HG02571 (cell line): Measurements from ENCODE around the gene MAD1L1.
"Not testable (repeated sequence)": the region's sequence is repeated elsewhere in the genome, so short reads cannot be mapped to it uniquely, and the experiment has no call there.

Experiments used
- ATAC-seq: cut with Tn5 transposase; IDR thresholded peaks from one replicate; pipeline ENCODE4 v1.9.1; 2021; ENCODE audit warnings: mild to moderate bottlenecking, moderate library complexity; ENCODE audit not compliant: unreplicated experiment

The MAD1L1 gene

DNA sequence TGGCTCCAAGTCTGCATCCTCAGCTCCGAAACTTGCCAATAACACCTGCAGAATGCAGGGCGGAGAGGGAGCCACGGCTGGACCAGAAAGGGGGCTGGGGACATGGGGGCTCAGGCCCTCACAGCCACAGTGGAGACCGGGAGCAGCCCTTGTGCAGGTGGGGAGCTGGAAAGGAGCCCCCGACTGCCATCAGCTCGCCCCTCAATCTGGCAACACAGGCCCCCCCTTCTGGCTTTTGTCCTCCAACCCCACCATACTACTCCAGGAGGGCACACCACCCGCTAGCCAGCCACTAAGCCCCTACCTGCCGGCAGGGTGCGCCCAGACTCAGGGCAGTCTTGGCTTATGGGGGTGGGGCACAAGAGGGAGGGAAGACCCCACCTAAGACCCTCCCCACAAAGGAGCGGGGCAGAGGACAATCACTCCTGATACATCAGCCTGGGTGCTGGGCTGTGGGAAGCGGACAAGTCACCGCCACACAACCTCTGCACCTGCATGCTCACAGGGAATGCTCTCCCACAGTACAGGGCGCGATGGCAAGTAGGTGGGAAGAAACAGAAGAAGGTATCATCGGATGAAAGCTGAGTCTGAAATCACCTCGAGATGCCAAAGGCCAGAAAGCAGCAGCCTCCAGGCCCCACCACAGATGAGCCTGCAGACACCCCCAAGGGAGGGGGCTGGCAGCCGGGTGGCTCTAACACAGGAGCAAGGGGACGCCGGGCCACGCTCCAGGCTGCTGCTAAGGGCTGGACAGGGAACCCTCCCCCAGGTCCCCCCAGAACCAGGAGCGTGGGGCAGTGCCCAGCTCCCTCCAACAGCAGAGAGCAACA, 297.4 kb downstream of the MAD1L1 start:
- no peak for ATAC-seq

DNA sequence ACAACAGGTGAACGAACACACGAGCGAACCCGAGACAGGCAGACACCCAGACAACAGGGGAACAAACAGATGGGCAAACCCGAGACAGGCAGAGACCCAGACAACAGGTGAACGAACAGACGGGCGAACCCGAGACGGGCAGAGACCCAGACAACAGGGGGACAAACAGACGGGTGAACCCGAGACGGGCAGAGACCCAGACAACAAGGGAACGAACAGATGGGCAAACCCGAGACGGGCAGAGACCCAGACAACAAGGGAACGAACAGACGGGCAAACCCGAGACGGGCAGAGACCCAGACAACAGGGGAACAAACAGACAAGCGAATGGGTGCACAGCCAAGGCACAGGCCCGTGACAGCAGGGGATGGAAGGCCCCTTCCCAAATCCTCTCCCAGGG, 298.0 kb downstream of the MAD1L1 start:
- ATAC-seq = no peak

DNA sequence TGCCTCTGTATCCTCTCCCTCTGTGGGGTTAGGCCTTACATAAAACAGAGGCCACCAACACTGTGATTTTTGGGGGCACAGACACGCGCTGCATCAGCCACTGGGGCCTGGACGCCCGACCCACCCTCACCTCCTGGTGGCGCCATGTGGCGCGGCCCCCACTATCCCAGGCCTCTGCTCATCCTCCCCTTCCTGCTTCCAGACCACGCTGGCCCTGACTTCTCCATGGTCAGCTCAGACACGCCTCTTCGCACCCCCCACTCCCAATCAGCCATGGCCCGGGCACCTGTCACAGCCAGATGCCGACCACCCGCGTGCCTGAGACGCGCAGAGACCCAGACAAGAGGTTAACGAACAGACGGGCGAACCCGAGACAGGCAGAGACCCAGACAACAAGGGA, 298.7 kb downstream of the MAD1L1 start:
- ATAC-seq = no peak

GRCh38 chr7:1933066-1933750, 299.5 kb downstream of the MAD1L1 start:
- no peak for ATAC-seq

DNA sequence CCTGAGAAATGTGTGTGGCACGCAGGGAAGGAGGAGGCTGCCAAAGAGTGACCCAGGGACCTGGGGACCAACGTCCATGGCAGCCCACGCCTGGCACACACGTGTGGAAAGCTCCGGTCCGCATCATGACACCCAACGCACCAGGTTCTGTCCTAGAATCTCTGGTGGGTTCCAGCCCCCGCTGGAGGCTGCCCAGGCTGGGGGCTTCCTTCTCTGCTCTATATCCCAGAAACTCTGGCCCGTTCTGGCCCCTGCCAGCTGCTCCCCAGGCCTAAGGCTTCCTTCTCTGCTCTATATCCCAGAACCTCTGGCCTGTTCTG, 300.8 kb downstream of the MAD1L1 start:
- ATAC-seq = no peak

- no peak for ATAC-seq
Observed at GRCh38 chr7:1931256-1931950, 301.3 kb downstream of the MAD1L1 start.

GRCh38 chr7:1930381-1931065, 302.2 kb downstream of the MAD1L1 start:
- ATAC-seq = no peak

DNA sequence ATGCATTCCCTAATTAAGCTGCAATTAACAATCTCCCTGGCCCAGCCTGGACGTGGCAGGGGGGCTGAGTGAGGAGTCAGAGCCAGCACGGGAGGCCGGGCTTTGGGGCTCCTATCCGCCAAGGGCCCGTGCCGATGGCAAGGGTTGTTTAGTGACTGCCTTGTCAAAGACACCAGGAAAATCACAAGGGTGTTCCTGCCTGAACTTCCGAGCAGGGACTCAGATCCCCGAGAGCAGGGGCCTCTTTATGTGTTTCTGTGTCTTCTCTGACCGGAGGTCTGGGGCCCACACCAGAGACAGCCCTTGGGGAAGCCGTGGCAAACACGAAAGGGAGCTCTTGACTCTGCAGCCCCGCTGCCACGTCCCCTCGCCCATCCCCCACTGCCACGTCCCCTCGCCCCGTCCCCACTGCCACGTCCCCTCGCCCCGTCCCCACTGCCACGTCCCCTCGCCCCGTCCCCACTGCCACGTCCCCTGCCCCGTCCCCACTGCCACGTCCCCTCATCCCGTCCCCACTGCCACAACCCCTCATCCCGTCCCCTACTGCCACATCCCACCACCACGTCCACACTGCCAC, 303.3 kb downstream of the MAD1L1 start:
- ATAC-seq = not testable (repeated sequence)

GRCh38 chr7:1928645-1929348, 303.9 kb downstream of the MAD1L1 start:
- no peak for ATAC-seq

DNA sequence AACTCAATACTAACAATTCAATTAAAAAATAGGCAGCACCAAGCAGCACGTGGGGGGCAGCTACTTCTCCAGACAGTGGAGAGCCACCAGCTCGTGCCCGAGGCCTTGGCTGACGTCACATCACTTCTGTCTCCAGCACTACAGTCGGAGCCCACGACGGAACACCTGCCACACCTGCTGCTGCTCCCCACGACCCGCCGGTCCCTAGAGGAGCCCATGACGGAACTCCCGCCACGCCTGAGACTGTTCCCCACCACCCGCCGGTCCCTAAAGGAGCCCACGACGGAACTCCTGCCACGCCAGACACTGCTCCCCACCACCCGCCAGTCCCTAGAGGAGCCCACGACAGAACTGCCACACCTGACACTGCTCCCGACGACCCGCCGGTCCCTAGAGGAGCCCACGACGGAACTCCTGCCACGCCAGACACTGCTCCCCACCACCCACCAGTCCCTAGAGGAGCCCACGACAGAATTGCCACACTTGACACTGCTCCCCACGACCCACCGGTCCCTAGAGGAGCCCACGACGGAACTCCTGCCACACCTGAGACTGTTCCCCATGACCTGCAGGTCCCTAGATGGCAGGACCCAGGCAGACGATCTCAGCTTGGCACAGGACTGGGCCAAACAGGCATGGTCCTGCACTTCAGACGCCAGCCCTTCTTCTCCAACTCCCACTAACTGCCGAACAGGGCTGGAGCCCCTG, 304.7 kb downstream of the MAD1L1 start:
- no peak for ATAC-seq

DNA sequence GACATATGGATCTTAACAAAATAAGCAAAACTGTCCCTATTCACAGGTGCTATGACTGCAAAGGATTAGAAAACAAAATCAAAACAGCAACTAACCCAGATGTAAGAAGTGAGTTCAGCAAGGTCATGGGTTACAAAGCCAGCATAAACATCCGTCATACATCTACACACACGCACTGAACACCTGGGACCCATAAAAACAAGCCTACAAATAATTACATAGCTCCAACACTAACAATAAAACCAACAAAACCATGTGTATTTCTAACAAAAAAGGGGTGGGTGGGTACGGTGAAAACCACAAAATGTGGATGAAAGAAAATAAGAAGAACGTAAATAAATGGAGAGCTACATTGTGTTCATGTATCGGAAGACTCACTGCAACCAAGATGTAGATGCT, 305.8 kb downstream of the MAD1L1 start:
- no peak for ATAC-seq

DNA sequence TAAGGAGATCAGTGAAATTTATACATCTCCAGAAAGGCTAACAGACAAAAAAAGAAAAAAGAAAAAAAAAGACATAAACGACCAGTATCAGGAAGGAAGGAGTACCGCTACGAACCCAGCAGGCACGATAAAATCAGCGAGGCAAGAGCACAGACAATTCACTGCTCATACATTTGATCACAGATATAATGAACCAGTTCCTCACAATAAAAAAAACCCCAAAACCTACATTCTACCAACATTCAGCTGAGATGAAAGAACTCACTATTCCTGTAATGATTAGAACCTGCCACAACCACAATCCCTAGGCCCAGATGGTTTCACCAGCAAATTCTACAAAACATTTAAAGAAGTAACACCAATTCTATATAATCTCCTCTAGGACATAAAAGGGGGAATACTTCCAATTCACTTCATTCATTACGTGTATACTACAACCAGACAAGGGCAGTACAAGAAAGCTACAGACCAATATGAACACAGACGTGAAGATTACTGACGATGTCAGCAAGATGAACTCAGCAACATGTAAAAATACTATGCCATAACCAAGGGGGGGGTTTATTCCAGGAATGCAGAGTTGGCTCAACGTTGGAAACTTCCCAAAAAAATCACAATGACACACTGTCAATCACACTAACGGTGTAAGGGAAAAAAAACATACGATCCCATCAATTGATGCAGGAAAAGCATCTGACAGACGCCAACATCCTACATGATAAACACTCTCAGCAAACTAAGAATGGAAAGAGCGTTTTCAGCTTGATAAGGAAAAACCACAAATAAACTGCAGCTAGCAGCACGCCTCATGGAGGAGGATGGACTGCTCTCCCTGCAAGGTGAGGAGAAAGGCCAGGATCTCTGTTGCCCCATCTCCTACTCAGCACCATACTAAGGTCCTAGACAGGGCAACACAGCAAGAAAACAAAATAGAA, 306.5 kb downstream of the MAD1L1 start:
- ATAC-seq = no peak

DNA sequence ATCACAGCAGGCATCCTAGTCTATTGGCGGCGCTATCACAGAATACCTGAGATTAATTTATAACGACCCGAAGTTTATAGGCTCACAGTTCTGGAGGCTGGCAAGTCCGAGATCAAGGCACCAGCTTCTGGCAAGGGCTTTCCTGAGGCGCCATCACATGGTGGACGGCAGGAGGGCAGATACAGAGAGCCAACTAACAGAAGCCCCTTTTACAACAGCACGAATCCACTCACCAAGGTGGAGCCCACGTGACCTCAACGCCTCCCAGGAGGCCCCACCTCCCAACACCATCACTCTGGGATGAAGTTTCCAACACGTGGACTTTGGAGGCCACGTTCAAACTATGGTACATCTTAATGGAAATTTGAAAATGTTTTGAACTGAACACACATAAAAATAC, 307.4 kb downstream of the MAD1L1 start:
- ATAC-seq = no peak

- no peak for ATAC-seq
Observed at GRCh38 chr7:1924258-1924817, 308.4 kb downstream of the MAD1L1 start.

DNA sequence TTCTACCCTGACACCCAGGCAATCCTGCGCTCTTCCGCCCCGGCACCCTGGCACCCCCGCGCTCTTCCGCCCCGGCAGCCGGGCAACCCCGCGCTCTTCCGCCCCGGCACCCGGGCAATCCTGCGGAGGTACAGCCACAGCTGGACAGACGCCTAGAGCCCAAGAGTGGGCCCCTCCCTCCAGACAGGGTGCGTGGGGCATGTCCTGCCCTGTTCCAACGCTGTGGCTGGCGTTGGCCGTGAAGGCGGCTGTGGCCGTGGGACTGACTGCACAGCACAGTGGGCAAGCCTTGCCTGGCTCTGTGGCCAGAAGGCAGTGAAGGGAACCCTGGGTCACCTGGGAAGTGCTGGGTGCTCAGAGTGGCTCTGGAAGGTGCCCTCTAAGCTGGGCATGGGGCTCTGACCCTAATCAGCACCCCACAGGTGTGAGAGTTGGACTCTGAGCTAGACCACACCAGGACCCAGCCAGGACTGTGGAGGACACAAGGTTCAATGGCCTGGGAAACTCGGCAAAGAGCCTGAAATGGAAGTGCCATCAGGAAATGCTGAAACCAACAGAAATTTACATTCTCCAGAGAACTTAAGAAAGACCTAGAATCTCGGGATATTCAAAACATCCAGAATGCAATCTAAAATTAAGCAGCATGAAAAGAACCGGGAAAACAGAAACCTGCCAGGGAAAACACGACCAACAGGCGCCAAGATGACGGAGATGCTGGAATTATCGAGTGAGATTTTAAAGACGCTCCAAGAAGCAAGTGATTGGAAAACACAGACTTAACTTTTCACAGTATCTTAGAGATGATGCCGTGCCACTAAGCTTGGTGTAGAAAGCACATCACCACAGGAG, 309.1 kb downstream of the MAD1L1 start:
- ATAC-seq = no peak

GRCh38 chr7:1922870-1923236, 309.9 kb downstream of the MAD1L1 start:
- ATAC-seq = no peak

GRCh38 chr7:1922071-1922869, 310.5 kb downstream of the MAD1L1 start:
- ATAC-seq = no peak
